Subcutaneous adipose tissue (tissue), 4 donors: ENCODE results near the gene MFAP3L. TPM values are rescaled to one million over a fixed set of nuclear protein-coding genes. Genes with fewer than 3 reads are reported as not detected.

Source experiments
- total RNA-seq, 4 donors: library from RNA; depleted of rRNA; stranded (reverse); fragments of >200 nt; gene quantifications; one replicate each; pipeline ENCODE4 v1.1.0, GENCODE V29; 2016
- TF ChIP-seq, protein P1 (sequence below): fragments of 450-650 bp; IDR thresholded peaks from one replicate; pipeline ENCODE4 v1.5.1; 2016; ENCODE audit warnings: low read depth, mild to moderate bottlenecking, control low read depth, antibody characterized with exemption, moderate library complexity

Gene MFAP3L
- total RNA-seq, 4 donors from 2014 or later, result 1.9 to 10.1 (median 3.3) TPM

GRCh38 chr4:170035845-170036244, 9.7 kb upstream of the MFAP3L start:
- TF ChIP-seq, protein P1, sequence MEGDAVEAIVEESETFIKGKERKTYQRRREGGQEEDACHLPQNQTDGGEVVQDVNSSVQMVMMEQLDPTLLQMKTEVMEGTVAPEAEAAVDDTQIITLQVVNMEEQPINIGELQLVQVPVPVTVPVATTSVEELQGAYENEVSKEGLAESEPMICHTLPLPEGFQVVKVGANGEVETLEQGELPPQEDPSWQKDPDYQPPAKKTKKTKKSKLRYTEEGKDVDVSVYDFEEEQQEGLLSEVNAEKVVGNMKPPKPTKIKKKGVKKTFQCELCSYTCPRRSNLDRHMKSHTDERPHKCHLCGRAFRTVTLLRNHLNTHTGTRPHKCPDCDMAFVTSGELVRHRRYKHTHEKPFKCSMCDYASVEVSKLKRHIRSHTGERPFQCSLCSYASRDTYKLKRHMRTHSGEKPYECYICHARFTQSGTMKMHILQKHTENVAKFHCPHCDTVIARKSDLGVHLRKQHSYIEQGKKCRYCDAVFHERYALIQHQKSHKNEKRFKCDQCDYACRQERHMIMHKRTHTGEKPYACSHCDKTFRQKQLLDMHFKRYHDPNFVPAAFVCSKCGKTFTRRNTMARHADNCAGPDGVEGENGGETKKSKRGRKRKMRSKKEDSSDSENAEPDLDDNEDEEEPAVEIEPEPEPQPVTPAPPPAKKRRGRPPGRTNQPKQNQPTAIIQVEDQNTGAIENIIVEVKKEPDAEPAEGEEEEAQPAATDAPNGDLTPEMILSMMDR, result no peak

GRCh38 chr4:170035231-170035630, 9.0 kb upstream of the MFAP3L start:
- TF ChIP-seq, protein P1, result no peak

GRCh38 chr4:170033999-170034398, 7.8 kb upstream of the MFAP3L start:
- TF ChIP-seq, protein P1, result no peak

DNA sequence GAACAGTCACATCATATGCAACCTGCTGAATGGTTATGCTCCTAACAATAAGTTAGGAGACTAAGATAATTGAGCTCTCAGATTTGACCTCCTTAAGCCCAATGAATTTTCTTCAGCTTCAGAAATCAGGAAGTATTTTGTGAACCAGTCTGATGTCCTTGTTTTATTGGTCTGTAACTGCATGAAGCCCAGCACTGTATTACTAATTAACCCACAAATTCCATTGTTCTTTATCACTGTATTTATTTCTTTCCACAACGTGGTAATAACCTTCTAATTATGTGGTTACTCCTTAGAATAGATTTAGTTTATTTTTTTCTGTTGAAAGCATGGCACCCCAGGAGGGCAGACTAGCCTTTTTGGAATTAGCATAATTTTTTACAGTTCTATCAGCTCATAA, 3.9 kb upstream of the MFAP3L start:
- TF ChIP-seq, protein P1, result no peak

GRCh38 chr4:170027181-170027829, 1.1 kb upstream of the MFAP3L start:
- TF ChIP-seq, protein P1, result no peak

DNA sequence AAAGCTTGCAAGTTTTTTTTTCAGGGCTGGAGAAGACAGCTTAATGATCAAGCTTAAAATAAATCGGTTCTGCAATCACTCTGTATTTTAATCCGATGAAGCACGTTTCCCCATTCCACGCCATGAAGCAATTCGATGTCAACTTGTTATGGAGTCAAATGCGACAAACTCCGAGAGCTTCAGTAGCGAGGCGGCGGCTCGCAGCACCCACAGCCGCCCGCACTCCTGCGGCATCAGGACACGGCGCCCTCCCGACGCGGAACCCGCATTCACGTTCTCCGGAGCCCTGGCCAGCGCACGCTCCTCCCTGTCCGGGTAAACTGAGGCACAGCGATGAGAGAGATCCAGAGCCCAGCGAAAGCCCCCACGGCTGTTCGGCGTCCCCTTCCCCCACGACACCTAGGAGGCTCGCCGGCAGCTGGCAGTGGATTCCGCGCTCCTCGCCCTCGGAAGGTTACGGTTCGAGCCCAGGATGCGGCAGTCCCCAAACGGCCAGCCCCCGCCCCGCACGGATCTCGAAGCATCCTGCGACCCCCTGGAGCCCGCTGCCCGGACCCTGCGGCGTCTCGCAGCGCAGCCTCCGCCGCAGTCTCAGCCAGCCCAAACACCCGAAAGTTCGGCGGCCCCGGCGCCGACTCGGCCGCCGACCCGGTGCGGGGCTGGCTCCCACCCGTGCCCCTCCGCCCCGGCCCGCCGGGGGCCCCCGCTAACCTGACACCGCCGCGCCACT, 507 bp downstream of the MFAP3L start:
- TF ChIP-seq, protein P1, result no peak

DNA sequence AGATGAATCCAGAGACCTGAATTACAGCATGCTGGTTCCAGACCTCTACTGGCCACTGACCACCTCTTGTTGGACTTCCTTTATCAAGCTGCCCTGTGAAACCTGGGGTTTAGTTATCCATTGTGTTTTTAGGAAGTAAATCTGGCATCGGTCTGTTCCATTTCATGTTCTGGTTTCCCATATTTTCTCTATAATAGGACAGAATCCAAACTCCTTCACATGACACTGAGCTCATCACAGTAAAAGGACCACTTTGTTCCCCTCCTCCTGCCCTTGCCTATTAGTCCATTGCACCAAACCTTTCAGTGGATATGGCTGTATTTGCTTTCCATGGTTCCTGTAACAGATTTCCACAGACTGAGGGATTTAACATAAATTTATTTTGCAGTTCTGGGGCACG, 4.0 kb downstream of the MFAP3L start:
- TF ChIP-seq, protein P1, result no peak
